Measurements from ENCODE around the gene HAX1.

GRCh38 chr1:154290921-154291320 lies 18.5 kb downstream of the HAX1 start:
- TF ChIP-seq CTCF (IDR thresholded peaks at IDR 0.05) (no peak), POLR2A (IDR thresholded peaks at IDR 0.05) (no peak)

Measured in Peyer's patch (tissue), 4 donors.